OCI-M2 (cell line): Measurements from ENCODE around the gene CACNA2D2.

Source experiments
- DNase-seq: peaks from one replicate; lab custom pipeline; 2025; ENCODE audit not compliant: unreplicated experiment; lab: John Stamatoyannopoulos, UW

Gene CACNA2D2

GRCh38 chr3:50502584-50503423 is 630 bp downstream of the CACNA2D2 start:
- DNase-seq: no peak

- DNase-seq: no peak
Observed at GRCh38 chr3:50502225-50502583, 1.2 kb downstream of the CACNA2D2 start.

- DNase-seq: no peak
Observed at GRCh38 chr3:50495609-50496423, 7.6 kb downstream of the CACNA2D2 start.

- no peak for DNase-seq
Observed at GRCh38 chr3:50494126-50494525, 9.3 kb downstream of the CACNA2D2 start.

GRCh38 chr3:50493623-50494022 is 9.8 kb downstream of the CACNA2D2 start:
- DNase-seq: no peak

GRCh38 chr3:50493086-50493485 is 10.3 kb downstream of the CACNA2D2 start:
- DNase-seq: no peak

GRCh38 chr3:50491023-50491422 is 12.4 kb downstream of the CACNA2D2 start:
- DNase-seq: no peak

GRCh38 chr3:50490424-50490823 is 13.0 kb downstream of the CACNA2D2 start:
- no peak for DNase-seq

- no peak for DNase-seq
Observed at GRCh38 chr3:50487181-50487580, 16.3 kb downstream of the CACNA2D2 start.

GRCh38 chr3:50486219-50486888 is 17.1 kb downstream of the CACNA2D2 start:
- DNase-seq: no peak

GRCh38 chr3:50484722-50485121 is 18.7 kb downstream of the CACNA2D2 start:
- DNase-seq: no peak

GRCh38 chr3:50483374-50483773 is 20.1 kb downstream of the CACNA2D2 start:
- no peak for DNase-seq

- no peak for DNase-seq
Observed at GRCh38 chr3:50481992-50482391, 21.4 kb downstream of the CACNA2D2 start.

GRCh38 chr3:50480471-50480870 is 23.0 kb downstream of the CACNA2D2 start:
- no peak for DNase-seq

GRCh38 chr3:50479523-50479922 is 23.9 kb downstream of the CACNA2D2 start:
- no peak for DNase-seq

GRCh38 chr3:50478671-50479260 is 24.7 kb downstream of the CACNA2D2 start:
- no peak for DNase-seq

- no peak for DNase-seq
Observed at GRCh38 chr3:50478051-50478450, 25.4 kb downstream of the CACNA2D2 start.

GRCh38 chr3:50475348-50475747 is 28.1 kb downstream of the CACNA2D2 start:
- no peak for DNase-seq

- no peak for DNase-seq
Observed at GRCh38 chr3:50474717-50475116, 28.7 kb downstream of the CACNA2D2 start.

- DNase-seq: no peak
Observed at GRCh38 chr3:50473768-50474167, 29.7 kb downstream of the CACNA2D2 start.

- DNase-seq: no peak
Observed at GRCh38 chr3:50472958-50473357, 30.5 kb downstream of the CACNA2D2 start.
